Stimulated activated CD4-positive, alpha-beta T cell treated with anti-CD3 and anti-CD28 coated beads, Interleukin-15, amount 100 ng/mL, for 24 hours (primary cell): ENCODE data around the gene ICE1.
"Not testable (repeated sequence)": the region's sequence is repeated elsewhere in the genome, so short reads cannot be mapped to it uniquely, and the experiment has no call there.

Experiments used
- DNase-seq: peaks from one replicate; pipeline ENCODE4 v3.0.0-alpha.2; 2020

Gene ICE1

GRCh38 chr5:5451863-5452262, 29.4 kb downstream of the ICE1 start:
- no peak for DNase-seq

- DNase-seq: no peak
Measured at GRCh38 chr5:5453131-5453530, 30.7 kb downstream of the ICE1 start.

GRCh38 chr5:5454391-5454790, 31.9 kb downstream of the ICE1 start:
- DNase-seq: no peak

GRCh38 chr5:5456858-5457257, 34.4 kb downstream of the ICE1 start:
- no peak for DNase-seq

GRCh38 chr5:5460311-5460710, 37.8 kb downstream of the ICE1 start:
- DNase-seq: no peak

GRCh38 chr5:5461012-5461411, 38.5 kb downstream of the ICE1 start:
- no peak for DNase-seq

- DNase-seq: no peak
Measured at GRCh38 chr5:5464036-5464715, 41.7 kb downstream of the ICE1 start.

- DNase-seq: no peak
Measured at GRCh38 chr5:5466227-5466626, 43.8 kb downstream of the ICE1 start.

- no peak for DNase-seq
Measured at GRCh38 chr5:5467737-5468136, 45.3 kb downstream of the ICE1 start.

GRCh38 chr5:5470933-5471332, 48.5 kb downstream of the ICE1 start:
- no peak for DNase-seq

GRCh38 chr5:5473226-5473625, 50.7 kb downstream of the ICE1 start:
- no peak for DNase-seq

GRCh38 chr5:5474961-5475360, 52.5 kb downstream of the ICE1 start:
- DNase-seq: no peak

GRCh38 chr5:5475975-5476374, 53.5 kb downstream of the ICE1 start:
- no peak for DNase-seq

GRCh38 chr5:5479578-5479977, 57.1 kb downstream of the ICE1 start:
- not testable (repeated sequence) for DNase-seq

GRCh38 chr5:5480481-5481111, 58.1 kb downstream of the ICE1 start:
- no peak for DNase-seq

GRCh38 chr5:5481206-5481605, 58.7 kb downstream of the ICE1 start:
- no peak for DNase-seq

GRCh38 chr5:5481633-5482032, 59.2 kb downstream of the ICE1 start:
- no peak for DNase-seq

- no peak for DNase-seq
Measured at GRCh38 chr5:5483350-5483749, 60.9 kb downstream of the ICE1 start.

- no peak for DNase-seq
Measured at GRCh38 chr5:5483880-5484598, 61.6 kb downstream of the ICE1 start.

- DNase-seq: no peak
Measured at GRCh38 chr5:5486122-5486521, 63.6 kb downstream of the ICE1 start.

GRCh38 chr5:5487585-5488360, 65.3 kb downstream of the ICE1 start:
- DNase-seq: no peak

GRCh38 chr5:5490774-5491347, 68.4 kb downstream of the ICE1 start:
- DNase-seq: no peak
